Measurements from ENCODE around the gene CENPS. TPM values are rescaled to one million over a fixed set of nuclear protein-coding genes. Genes with fewer than 3 reads are reported as not detected.

The CENPS gene
- total and polyA plus RNA-seq, 2 of the 8 experiments (the other 6 are each of a cell fraction or from before 2014, with no cell fraction given): 7.8 to 20.3 TPM

- no peak overlapping the region for H2AFZ ChIP-seq (ENCODE audit: low read length)
- H3K23ac ChIP-seq (ENCODE audit: insufficient read length): no peak overlapping the region
- H3K4me2 ChIP-seq (ENCODE audit: insufficient read depth in 1 of 2, low read depth in 2 of 2, low read length in 2 of 2): no peak overlapping the region
- no peak overlapping the region for H2BK120ac ChIP-seq (replicated peaks; ENCODE audit: low read depth, low read length)
- H3K27me3 ChIP-seq (replicated peaks in 1 of 4; ENCODE audit: control insufficient read depth in 3 of 4, extremely low read depth in 1 of 4, insufficient read depth in 3 of 4, low read length in 3 of 4): no peaks in the 10 kb centered on the region
- H2BK20ac ChIP-seq (ENCODE audit: low read length): no peak overlapping the region
- H2BK12ac ChIP-seq (ENCODE audit: low read depth, low read length): no peak overlapping the region
- H3K23me2 ChIP-seq (ENCODE audit: low read depth, low read length): peaks cover 9% of the 10 kb centered on the region
- no peaks in the 10 kb centered on the region for H3K9me3 ChIP-seq (ENCODE audit: insufficient read depth in 2 of 2, low read depth in 1 of 2, low read length in 1 of 2)
- no peak overlapping the region for H2AK5ac ChIP-seq (ENCODE audit: low read depth, low read length)
- H3K18ac ChIP-seq (ENCODE audit: extremely low read depth, low read length): no peak overlapping the region
- no peak overlapping the region for H3K4ac ChIP-seq (replicated peaks; ENCODE audit: insufficient read length, low read depth, low read length)
- H2BK15ac ChIP-seq (ENCODE audit: low read length): no peak overlapping the region
- H2BK5ac ChIP-seq (ENCODE audit: low read depth, low read length): no peak overlapping the region
- H3K9ac ChIP-seq (replicated peaks in 1 of 4; ENCODE audit: extremely low read depth in 1 of 4, low read depth in 3 of 4, low read length in 3 of 4): no peak overlapping the region
- H3K14ac ChIP-seq (ENCODE audit: insufficient read length): no peak overlapping the region
- no peak overlapping the region for H4K8ac ChIP-seq (ENCODE audit: extremely low read depth, insufficient read depth, low read length)
- H3K79me2 ChIP-seq (ENCODE audit: control insufficient read depth in 1 of 2, insufficient read depth in 2 of 2, low read length in 2 of 2): peaks cover 0 to 14% of the 10 kb centered on the region in 2 experiments; a peak in 2 of 4 replicates
- 98% methylated on average over 4 of the region's 4 CpGs; no CpG with 5 or more reads in 1 of the 2 experiments for WGBS, 2 experiments (ENCODE audit: extremely low coverage in 1 of 2, insufficient coverage in 1 of 2, insufficient read length in 1 of 2, insufficient replicate concordance in 2 of 2, low coverage in 1 of 2, low lambda C conversion rate in 2 of 2, missing lambda C conversion rate in 1 of 2)
- DNase-seq (ENCODE audit: low read depth in 1 of 2, low spot score in 2 of 2) (no peak), FAIRE-seq (no peak)
- no peak overlapping the region for H4K5ac ChIP-seq (ENCODE audit: insufficient read length, low read depth, low read length)
- H3K4me3 ChIP-seq (ENCODE audit: extremely low read depth in 1 of 4, insufficient read depth in 2 of 4, low read depth in 3 of 4, low read length in 4 of 4): no peak overlapping the region
- ChIA-PET POLR2A (ENCODE audit: partially characterized antibody) (interaction anchor here (5.1 kb wide), 1 partner anchor 13 kb away, joined by 67 read pairs; no protein-coding TSS in a partner anchor), CTCF (ENCODE audit: partially characterized antibody) (no interaction called here)
- peaks cover 2 to 7% of the 10 kb centered on the region in 2 experiments for H4K20me1 ChIP-seq (replicated peaks in 1 of 2; ENCODE audit: control insufficient read depth in 1 of 2, insufficient read depth in 2 of 2, low read length in 2 of 2)
- H3K36me3 ChIP-seq (ENCODE audit: control insufficient read depth in 2 of 4, insufficient read depth in 4 of 4, low read length in 3 of 4): peaks cover 8 to 40% (median 32%) of the 10 kb centered on the region in 4 experiments
- no peak overlapping the region for H3K27ac ChIP-seq (ENCODE audit: low read depth, low read length)
- H3K79me1 ChIP-seq (ENCODE audit: low read depth, low read length): no peaks in the 10 kb centered on the region; the same call in 1 of the 2 replicates
- no peak overlapping the region for H3K56ac ChIP-seq (replicated peaks; ENCODE audit: insufficient read length, low read depth, low read length)
- H3K4me1 ChIP-seq (replicated peaks in 1 of 4; ENCODE audit: control insufficient read depth in 3 of 4, insufficient read depth in 4 of 4, low read length in 3 of 4): no peaks in the 10 kb centered on the region; a peak in 2 of 7 replicates
- no peak overlapping the region for H4K91ac ChIP-seq (replicated peaks; ENCODE audit: insufficient read length, low read length)
- no peak for TF ChIP-seq RFX5 (IDR thresholded peaks at IDR 0.05; ENCODE audit: borderline replicate concordance, low read depth, low read length)
- no peak for TF ChIP-seq SP2 (IDR thresholded peaks at IDR 0.05; ENCODE audit: low read length)
- TF ChIP-seq TBP (IDR thresholded peaks at IDR 0.05; ENCODE audit: low read depth, low read length): no peak
- TF ChIP-seq GTF2F1 (IDR thresholded peaks at IDR 0.05; ENCODE audit: borderline replicate concordance, low read depth, low read length): no peak
- TF ChIP-seq BACH1 (IDR thresholded peaks at IDR 0.05; ENCODE audit: low read length): no peak
- no peak for TF ChIP-seq MAFK (IDR thresholded peaks at IDR 0.05; ENCODE audit: low read depth, low read length)
- no peak for TF ChIP-seq CTCF (IDR thresholded peaks at IDR 0.05; ENCODE audit: control extremely low read depth in 1 of 3, insufficient read depth in 1 of 3, low read depth in 1 of 3, low read length in 3 of 3)
- TF ChIP-seq ZNF274 (IDR thresholded peaks at IDR 0.05; ENCODE audit: borderline replicate concordance, extremely low read depth, low read length): no peak
- no peak for TF ChIP-seq CBX8 (IDR thresholded peaks at IDR 0.05; ENCODE audit: borderline replicate concordance, low read depth, low read length)
- TF ChIP-seq ATF3 (IDR thresholded peaks at IDR 0.05; ENCODE audit: insufficient read depth, low read depth, low read length): no peak
Observed at GRCh38 chr1:10470043-10470442, 39.8 kb downstream of the CENPS start.

Measured in H1 (cell line).